ENCODE results near the gene COQ4. TPM values are rescaled to one million over a fixed set of nuclear protein-coding genes. Genes with fewer than 3 reads are reported as not detected.

The COQ4 gene
- polyA plus RNA-seq, 1 of the 3 experiments (the other 2 are of a cell fraction), result 57.2 TPM

DNA sequence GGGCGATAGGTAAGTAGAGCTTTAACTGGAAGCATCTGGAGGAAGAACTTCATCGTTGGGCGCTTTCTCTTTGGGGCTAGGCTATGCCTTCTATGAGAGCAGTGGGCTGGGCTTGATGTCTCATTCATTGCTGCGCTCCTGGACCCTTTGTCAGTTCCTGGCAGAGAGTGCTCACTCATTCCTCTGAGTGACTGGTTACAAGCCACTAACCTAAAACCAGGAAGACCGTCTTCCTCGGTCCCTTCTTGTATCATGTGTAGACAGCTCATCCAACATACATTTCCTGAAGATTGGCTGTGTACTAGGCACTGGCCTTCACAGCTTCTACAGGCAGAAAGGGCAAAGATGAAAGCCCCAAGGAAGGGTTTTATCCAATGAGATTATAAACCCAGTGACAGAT, 40.1 kb upstream of the COQ4 start:
- no peaks in the 10 kb centered on the region for H3K9me3 ChIP-seq
- no peaks in the 10 kb centered on the region; a peak in 1 of 4 replicates for H3K4me1 ChIP-seq (ENCODE audit: control insufficient read depth in 1 of 2, insufficient read depth in 2 of 2, low read depth in 1 of 2, low read length in 1 of 2)
- H3K4me2 ChIP-seq, result no peak overlapping the region
- peaks cover 6% of the 10 kb centered on the region for H3K79me2 ChIP-seq (ENCODE audit: insufficient read depth)
- no peak for TF ChIP-seq FOXJ3 (CRISPR knock-in tag; IDR thresholded peaks at IDR 0.05)
- no peak for TF ChIP-seq NRF1 (IDR thresholded peaks at IDR 0.05; ENCODE audit: low read depth, low read length)
- TF ChIP-seq GATA2 (CRISPR knock-in tag; IDR thresholded peaks at IDR 0.05), result no peak
- no peak for TF ChIP-seq RXRA (IDR thresholded peaks at IDR 0.05; ENCODE audit: borderline replicate concordance, low read depth)
- TF ChIP-seq, protein P1, sequence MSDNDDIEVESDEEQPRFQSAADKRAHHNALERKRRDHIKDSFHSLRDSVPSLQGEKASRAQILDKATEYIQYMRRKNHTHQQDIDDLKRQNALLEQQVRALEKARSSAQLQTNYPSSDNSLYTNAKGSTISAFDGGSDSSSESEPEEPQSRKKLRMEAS (IDR thresholded peaks at IDR 0.05; ENCODE audit: low read depth), result no peak
- no peak for TF ChIP-seq SMC3 (IDR thresholded peaks at IDR 0.05; ENCODE audit: low read depth, low read length)
- no peak for TF ChIP-seq FOXM1 (IDR thresholded peaks at IDR 0.05; ENCODE audit: low read depth)
- TF ChIP-seq, protein P2, sequence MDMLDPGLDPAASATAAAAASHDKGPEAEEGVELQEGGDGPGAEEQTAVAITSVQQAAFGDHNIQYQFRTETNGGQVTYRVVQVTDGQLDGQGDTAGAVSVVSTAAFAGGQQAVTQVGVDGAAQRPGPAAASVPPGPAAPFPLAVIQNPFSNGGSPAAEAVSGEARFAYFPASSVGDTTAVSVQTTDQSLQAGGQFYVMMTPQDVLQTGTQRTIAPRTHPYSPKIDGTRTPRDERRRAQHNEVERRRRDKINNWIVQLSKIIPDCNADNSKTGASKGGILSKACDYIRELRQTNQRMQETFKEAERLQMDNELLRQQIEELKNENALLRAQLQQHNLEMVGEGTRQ (IDR thresholded peaks at IDR 0.05; ENCODE audit: borderline replicate concordance, low read depth, low read length), result no peak
- no peak for TF ChIP-seq FOSL2 (IDR thresholded peaks at IDR 0.05; ENCODE audit: borderline replicate concordance, low read depth)
- TF ChIP-seq, protein P3, sequence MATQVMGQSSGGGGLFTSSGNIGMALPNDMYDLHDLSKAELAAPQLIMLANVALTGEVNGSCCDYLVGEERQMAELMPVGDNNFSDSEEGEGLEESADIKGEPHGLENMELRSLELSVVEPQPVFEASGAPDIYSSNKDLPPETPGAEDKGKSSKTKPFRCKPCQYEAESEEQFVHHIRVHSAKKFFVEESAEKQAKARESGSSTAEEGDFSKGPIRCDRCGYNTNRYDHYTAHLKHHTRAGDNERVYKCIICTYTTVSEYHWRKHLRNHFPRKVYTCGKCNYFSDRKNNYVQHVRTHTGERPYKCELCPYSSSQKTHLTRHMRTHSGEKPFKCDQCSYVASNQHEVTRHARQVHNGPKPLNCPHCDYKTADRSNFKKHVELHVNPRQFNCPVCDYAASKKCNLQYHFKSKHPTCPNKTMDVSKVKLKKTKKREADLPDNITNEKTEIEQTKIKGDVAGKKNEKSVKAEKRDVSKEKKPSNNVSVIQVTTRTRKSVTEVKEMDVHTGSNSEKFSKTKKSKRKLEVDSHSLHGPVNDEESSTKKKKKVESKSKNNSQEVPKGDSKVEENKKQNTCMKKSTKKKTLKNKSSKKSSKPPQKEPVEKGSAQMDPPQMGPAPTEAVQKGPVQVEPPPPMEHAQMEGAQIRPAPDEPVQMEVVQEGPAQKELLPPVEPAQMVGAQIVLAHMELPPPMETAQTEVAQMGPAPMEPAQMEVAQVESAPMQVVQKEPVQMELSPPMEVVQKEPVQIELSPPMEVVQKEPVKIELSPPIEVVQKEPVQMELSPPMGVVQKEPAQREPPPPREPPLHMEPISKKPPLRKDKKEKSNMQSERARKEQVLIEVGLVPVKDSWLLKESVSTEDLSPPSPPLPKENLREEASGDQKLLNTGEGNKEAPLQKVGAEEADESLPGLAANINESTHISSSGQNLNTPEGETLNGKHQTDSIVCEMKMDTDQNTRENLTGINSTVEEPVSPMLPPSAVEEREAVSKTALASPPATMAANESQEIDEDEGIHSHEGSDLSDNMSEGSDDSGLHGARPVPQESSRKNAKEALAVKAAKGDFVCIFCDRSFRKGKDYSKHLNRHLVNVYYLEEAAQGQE (IDR thresholded peaks at IDR 0.05; ENCODE audit: low read depth, low read length), result no peak
- TF ChIP-seq, protein P4, sequence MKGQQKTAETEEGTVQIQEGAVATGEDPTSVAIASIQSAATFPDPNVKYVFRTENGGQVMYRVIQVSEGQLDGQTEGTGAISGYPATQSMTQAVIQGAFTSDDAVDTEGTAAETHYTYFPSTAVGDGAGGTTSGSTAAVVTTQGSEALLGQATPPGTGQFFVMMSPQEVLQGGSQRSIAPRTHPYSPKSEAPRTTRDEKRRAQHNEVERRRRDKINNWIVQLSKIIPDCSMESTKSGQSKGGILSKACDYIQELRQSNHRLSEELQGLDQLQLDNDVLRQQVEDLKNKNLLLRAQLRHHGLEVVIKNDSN (IDR thresholded peaks at IDR 0.05; ENCODE audit: borderline replicate concordance, low read depth), result no peak
- TF ChIP-seq MXI1 (IDR thresholded peaks at IDR 0.05; ENCODE audit: low read depth, low read length), result no peak
- TF ChIP-seq, protein P5, sequence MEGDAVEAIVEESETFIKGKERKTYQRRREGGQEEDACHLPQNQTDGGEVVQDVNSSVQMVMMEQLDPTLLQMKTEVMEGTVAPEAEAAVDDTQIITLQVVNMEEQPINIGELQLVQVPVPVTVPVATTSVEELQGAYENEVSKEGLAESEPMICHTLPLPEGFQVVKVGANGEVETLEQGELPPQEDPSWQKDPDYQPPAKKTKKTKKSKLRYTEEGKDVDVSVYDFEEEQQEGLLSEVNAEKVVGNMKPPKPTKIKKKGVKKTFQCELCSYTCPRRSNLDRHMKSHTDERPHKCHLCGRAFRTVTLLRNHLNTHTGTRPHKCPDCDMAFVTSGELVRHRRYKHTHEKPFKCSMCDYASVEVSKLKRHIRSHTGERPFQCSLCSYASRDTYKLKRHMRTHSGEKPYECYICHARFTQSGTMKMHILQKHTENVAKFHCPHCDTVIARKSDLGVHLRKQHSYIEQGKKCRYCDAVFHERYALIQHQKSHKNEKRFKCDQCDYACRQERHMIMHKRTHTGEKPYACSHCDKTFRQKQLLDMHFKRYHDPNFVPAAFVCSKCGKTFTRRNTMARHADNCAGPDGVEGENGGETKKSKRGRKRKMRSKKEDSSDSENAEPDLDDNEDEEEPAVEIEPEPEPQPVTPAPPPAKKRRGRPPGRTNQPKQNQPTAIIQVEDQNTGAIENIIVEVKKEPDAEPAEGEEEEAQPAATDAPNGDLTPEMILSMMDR (IDR thresholded peaks at IDR 0.05), result no peak
- no peaks in the 10 kb centered on the region for H3K27me3 ChIP-seq (ENCODE audit: insufficient read depth)
- POLR2A ChIA-PET, result no interaction called here
- CTCF ChIA-PET, result interaction anchor here (1.2 to 1.8 kb wide), 2 partner anchors 13 to 59 kb away, joined by 5 to 7 read pairs; no protein-coding TSS in a partner anchor
- H3K4me3 ChIP-seq (ENCODE audit: low read depth in 2 of 2, low read length in 1 of 2), result no peak overlapping the region
- peak overlapping the region in 1 of 2 experiments; percentile 48; a peak in 2 of 4 replicates for H3K27ac ChIP-seq (ENCODE audit: low read depth in 2 of 2, low read length in 1 of 2)
- peaks cover 10% of the 10 kb centered on the region for H3F3A ChIP-seq (replicated peaks; ENCODE audit: insufficient read depth)
- H4K20me1 ChIP-seq (ENCODE audit: insufficient read depth), result no peaks in the 10 kb centered on the region
- H3K9me2 ChIP-seq, result no peaks in the 10 kb centered on the region
- no peak overlapping the region for H2AFZ ChIP-seq (ENCODE audit: low read depth)
- DNase-seq, result no peak
- H3K36me3 ChIP-seq (replicated peaks in 1 of 2; ENCODE audit: control insufficient read depth in 1 of 2, insufficient read depth in 2 of 2, low read length in 1 of 2), result no peaks in the 10 kb centered on the region
- H3K9ac ChIP-seq, result no peak overlapping the region
- 82% methylated on average over 6 of the region's 6 CpGs for WGBS (ENCODE audit: low lambda C conversion rate)

All from SK-N-SH (cell line).